ENCODE measurements around the gene FAM131B. TPM values are rescaled to one million over a fixed set of nuclear protein-coding genes. Genes with fewer than 3 reads are reported as not detected.

FAM131B gene
- total and polyA plus RNA-seq, 2 of the 8 experiments (the other 6 are each of a cell fraction or from before 2014, with no cell fraction given): 23.1 to 38.2 TPM

DNA sequence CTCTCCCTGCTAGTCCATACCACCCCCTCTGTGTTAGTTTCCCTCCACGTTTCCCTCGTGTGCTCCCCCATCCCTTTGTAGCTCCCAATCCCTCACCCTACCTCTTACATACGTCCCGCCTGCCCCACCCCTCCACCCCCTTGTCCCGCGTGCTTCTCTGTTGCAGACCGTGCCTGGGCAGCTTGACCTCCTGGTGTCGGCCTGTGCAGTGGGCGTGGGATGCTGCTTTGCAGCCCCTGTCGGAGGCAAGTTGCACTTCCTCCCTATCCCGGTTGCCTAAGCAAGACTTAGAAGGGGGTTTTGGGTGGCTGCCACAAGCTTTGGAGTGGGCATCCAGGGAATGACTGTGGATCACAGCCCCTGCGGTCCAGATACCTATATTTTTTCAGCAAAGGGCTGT, 38.9 kb downstream of the FAM131B start:
- DNase-seq (ENCODE audit: low read depth in 1 of 2, low spot score in 2 of 2) (no peak), FAIRE-seq (no peak)
- H3K36me3 ChIP-seq (ENCODE audit: control insufficient read depth in 2 of 4, insufficient read depth in 4 of 4, low read length in 3 of 4): no peaks in the 10 kb centered on the region
- H3K23me2 ChIP-seq (ENCODE audit: low read depth, low read length): no peaks in the 10 kb centered on the region
- H3K27ac ChIP-seq (ENCODE audit: low read depth, low read length): no peak overlapping the region
- H4K91ac ChIP-seq (replicated peaks; ENCODE audit: insufficient read length, low read length): no peak overlapping the region
- no peak overlapping the region for H4K5ac ChIP-seq (ENCODE audit: insufficient read length, low read depth, low read length)
- H2BK12ac ChIP-seq (ENCODE audit: low read depth, low read length): no peak overlapping the region; the same call in 1 of the 2 replicates
- H3K18ac ChIP-seq (ENCODE audit: extremely low read depth, low read length): no peak overlapping the region
- H4K20me1 ChIP-seq (replicated peaks in 1 of 2; ENCODE audit: control insufficient read depth in 1 of 2, insufficient read depth in 2 of 2, low read length in 2 of 2): no peaks in the 10 kb centered on the region
- H2BK5ac ChIP-seq (ENCODE audit: low read depth, low read length): peak overlapping the region; percentile 27; the same call in 1 of the 2 replicates
- ChIA-PET CTCF (ENCODE audit: partially characterized antibody) (interaction anchor here (0.9 to 4.5 kb wide), 8 partner anchors 10 to 60 kb away, joined by 3 to 30 read pairs (median 4); no protein-coding TSS in a partner anchor), POLR2A (ENCODE audit: partially characterized antibody) (interaction anchor here (0.8 to 1.6 kb wide), 2 partner anchors 22 to 82 kb away, joined by 3 to 6 read pairs; no protein-coding TSS in a partner anchor)
- no peaks in the 10 kb centered on the region for H3K9me3 ChIP-seq (ENCODE audit: insufficient read depth in 2 of 2, low read depth in 1 of 2, low read length in 1 of 2)
- H3K4me1 ChIP-seq (replicated peaks in 1 of 4; ENCODE audit: control insufficient read depth in 3 of 4, insufficient read depth in 4 of 4, low read length in 3 of 4): peaks cover 0 to 5% (median 0%) of the 10 kb centered on the region in 4 experiments; a peak in 1 of 7 replicates
- H3K4me2 ChIP-seq (ENCODE audit: insufficient read depth in 1 of 2, low read depth in 2 of 2, low read length in 2 of 2): no peak overlapping the region
- no peaks in the 10 kb centered on the region for H3K79me2 ChIP-seq (ENCODE audit: control insufficient read depth in 1 of 2, insufficient read depth in 2 of 2, low read length in 2 of 2)
- no peak overlapping the region for H3K56ac ChIP-seq (replicated peaks; ENCODE audit: insufficient read length, low read depth, low read length)
- H3K4me3 ChIP-seq (ENCODE audit: extremely low read depth in 1 of 4, insufficient read depth in 2 of 4, low read depth in 3 of 4, low read length in 4 of 4): no peak overlapping the region
- no peak overlapping the region for H3K14ac ChIP-seq (ENCODE audit: insufficient read length)
- peak overlapping the region; percentile 31; the same call in 1 of the 2 replicates for H2AFZ ChIP-seq (ENCODE audit: low read length)
- WGBS, 2 experiments (ENCODE audit: extremely low coverage in 1 of 2, insufficient coverage in 1 of 2, insufficient read length in 1 of 2, insufficient replicate concordance in 2 of 2, low coverage in 1 of 2, low lambda C conversion rate in 2 of 2, missing lambda C conversion rate in 1 of 2): 77% methylated on average over 10 of the region's 12 CpGs; no CpG with 5 or more reads in 1 of the 2 experiments
- no peak overlapping the region for H2AK5ac ChIP-seq (ENCODE audit: low read depth, low read length)
- H2BK120ac ChIP-seq (replicated peaks; ENCODE audit: low read depth, low read length): no peak overlapping the region
- H3K27me3 ChIP-seq (replicated peaks in 1 of 4; ENCODE audit: control insufficient read depth in 3 of 4, extremely low read depth in 1 of 4, insufficient read depth in 3 of 4, low read length in 3 of 4): no peaks in the 10 kb centered on the region
- no peaks in the 10 kb centered on the region for H3K79me1 ChIP-seq (ENCODE audit: low read depth, low read length)
- H3K4ac ChIP-seq (replicated peaks; ENCODE audit: insufficient read length, low read depth, low read length): no peak overlapping the region
- H3K23ac ChIP-seq (ENCODE audit: insufficient read length): no peak overlapping the region
- H4K8ac ChIP-seq (ENCODE audit: extremely low read depth, insufficient read depth, low read length): 0 out of 2 replicates have a peak overlapping the region, but pooled peaks have one; percentile 11
- H3K9ac ChIP-seq (replicated peaks in 1 of 4; ENCODE audit: extremely low read depth in 1 of 4, low read depth in 3 of 4, low read length in 3 of 4): no peak overlapping the region
- peak overlapping the region; percentile 61; the same call in 1 of the 2 replicates for H2BK15ac ChIP-seq (ENCODE audit: low read length)
- H2BK20ac ChIP-seq (ENCODE audit: low read length): 0 out of 2 replicates have a peak overlapping the region, but pooled peaks have one; percentile 36
- TF ChIP-seq, protein P1, sequence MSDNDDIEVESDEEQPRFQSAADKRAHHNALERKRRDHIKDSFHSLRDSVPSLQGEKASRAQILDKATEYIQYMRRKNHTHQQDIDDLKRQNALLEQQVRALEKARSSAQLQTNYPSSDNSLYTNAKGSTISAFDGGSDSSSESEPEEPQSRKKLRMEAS (IDR thresholded peaks at IDR 0.05): no peak
- no peak for TF ChIP-seq CEBPB (IDR thresholded peaks at IDR 0.05; ENCODE audit: low read depth, low read length)
- no peak for TF ChIP-seq RBBP5 (IDR thresholded peaks at IDR 0.05; ENCODE audit: borderline replicate concordance, low read depth, low read length)
- TF ChIP-seq BACH1 (IDR thresholded peaks at IDR 0.05; ENCODE audit: low read length): no peak
